HCT116 (cell line): ENCODE data around the gene EIF3I. TPM values are rescaled to one million over a fixed set of nuclear protein-coding genes. Genes with fewer than 3 reads are reported as not detected.

Source experiments
- ATAC-seq: fragments of 200-7000 bp; cut with Tn5 transposase; 2 replicates; pipeline ENCODE4 v1.9.1; 2020; ENCODE audit warnings: mild to moderate bottlenecking, moderate library complexity
- BruUV-seq: library from RNA; stranded (reverse); fragments of 400-500 nt; replicated peaks from 2 replicates; lab custom pipeline; 2021; lab: Mats Ljungman, UMichigan
- CTCF ChIA-PET: fragments of 300-600 bp; sonication (Branson Sonifier 250); formaldehyde crosslinking; loops from one replicate; lab custom pipeline; 2021; ENCODE audit warnings: antibody characterized with exemption; lab: Charles Lee
- POLR2A ChIA-PET: fragments of 300-600, 350-600 bp; sonication (Branson Sonifier 250); formaldehyde crosslinking; loops from one replicate; lab custom pipeline; 2021; ENCODE audit warnings: antibody characterized with exemption; lab: Charles Lee
- RAD21 ChIA-PET, 2 experiments: fragments of 300-600 bp; sonication (Branson Sonifier 250); formaldehyde crosslinking; loops; one replicate each; lab custom pipeline; 2023; ENCODE audit warnings: low total read pairs in 2 of 2; ENCODE audit not compliant: uncharacterized antibody in 2 of 2, unreplicated experiment in 2 of 2, low non-redundant PET in 1 of 2; lab: Charles Lee
- DNase-seq: peaks from one replicate; pipeline ENCODE4 v3.0.0-alpha.2; 2010; ENCODE audit warnings: low read depth, low spot score
- H2AFZ ChIP-seq: fragments of 200-600 bp; shearing (Covaris generic), sonication (generic); 2 replicates; pipeline ENCODE4 v1.6.1; 2017; ENCODE audit warnings: low read depth, mixed run types, mixed read lengths, antibody characterized with exemption, low read length; ENCODE audit not compliant: poor library complexity, severe bottlenecking
- H3K27ac ChIP-seq: 2 replicates; pipeline ENCODE4 v1.5.1; 2012; ENCODE audit warnings: low read depth, low read length
- H3K27me3 ChIP-seq: fragments of 200-600 bp; sonication (generic); 2 replicates; pipeline ENCODE4 v1.6.1; 2016; ENCODE audit warnings: mixed run types, low read length, mixed read lengths; ENCODE audit not compliant: insufficient read depth
- H3K36me3 ChIP-seq, 2 experiments: fragments of 200-500 bp in 1 of 2; fragments of 200-600 bp in 1 of 2; sonication (Bioruptor generic) in 1 of 2; sonication (generic) in 1 of 2; 2 replicates each; pipeline versions ENCODE4 v1.5.1 to v1.6.1; 2014 to 2016; ENCODE audit warnings: low read length in 2 of 2, inconsistent platforms in 1 of 2, mixed read lengths in 1 of 2, mixed run types in 1 of 2; ENCODE audit not compliant: insufficient read depth in 2 of 2, control insufficient read depth in 1 of 2
- H3K4me1 ChIP-seq, 2 experiments: fragments of 200-600 bp in 1 of 2; sonication (generic) in 1 of 2; 2 replicates each; pipeline versions ENCODE4 v1.5.1 to v1.6.1; 2012 to 2017; ENCODE audit warnings: low read length in 2 of 2, inconsistent platforms in 1 of 2, mild to moderate bottlenecking in 1 of 2, mixed read lengths in 1 of 2, mixed run types in 1 of 2, moderate library complexity in 1 of 2; ENCODE audit not compliant: insufficient read depth in 2 of 2, control insufficient read depth in 1 of 2
- H3K4me2 ChIP-seq: fragments of 200-600 bp; sonication (generic); 2 replicates; pipeline ENCODE4 v1.6.1; 2017; ENCODE audit warnings: mixed run types, low read length, mixed read lengths
- H3K4me3 ChIP-seq, 2 experiments: fragments of 200-600 bp in 1 of 2; sonication (generic) in 1 of 2; replicated peaks in 1 of 2; 2 replicates each; pipeline ENCODE4 v1.5.1; 2011 to 2016; ENCODE audit warnings: low read length in 2 of 2, control low read depth in 1 of 2, low read depth in 1 of 2, mild to moderate bottlenecking in 1 of 2, mixed read lengths in 1 of 2, mixed run types in 1 of 2
- H3K79me2 ChIP-seq: fragments of 200-600 bp; sonication (generic); 2 replicates; pipeline ENCODE4 v1.6.1; 2017; ENCODE audit warnings: mild to moderate bottlenecking, mixed run types, low read length, moderate library complexity, mixed read lengths; ENCODE audit not compliant: insufficient read depth
- H3K9ac ChIP-seq: fragments of 200-600 bp; sonication (generic); 2 replicates; pipeline ENCODE4 v1.6.1; 2016; ENCODE audit warnings: low read length, mixed read lengths
- H3K9me2 ChIP-seq: fragments of 200-600 bp; sonication (generic), shearing (Covaris generic); 2 replicates; pipeline ENCODE4 v1.6.1; 2017; ENCODE audit warnings: mixed run types, mild to moderate bottlenecking, moderate library complexity; ENCODE audit not compliant: insufficient read depth
- H3K9me3 ChIP-seq, 2 experiments: fragments of 200-500 bp in 1 of 2; fragments of 200-600 bp in 1 of 2; sonication (Bioruptor generic) in 1 of 2; sonication (generic) in 1 of 2; 2 replicates each; pipeline ENCODE4 v1.6.1; 2014 to 2017; ENCODE audit warnings: low read length in 2 of 2, mixed read lengths in 2 of 2, inconsistent platforms in 1 of 2, low read depth in 1 of 2, mild to moderate bottlenecking in 1 of 2, mixed run types in 1 of 2, moderate library complexity in 1 of 2; ENCODE audit not compliant: control insufficient read depth in 1 of 2, insufficient read depth in 1 of 2
- H4K20me1 ChIP-seq: fragments of 200-600 bp; sonication (generic), shearing (Covaris generic); 2 replicates; pipeline ENCODE4 v1.6.1; 2017; ENCODE audit warnings: mixed run types, mild to moderate bottlenecking, moderate library complexity; ENCODE audit not compliant: insufficient read depth
- ATF3 ChIP-seq: IDR thresholded peaks from 2 replicates; pipeline ENCODE4 v1.6.1; 2012
- CBX3 ChIP-seq: IDR thresholded peaks from 2 replicates; pipeline ENCODE4 v1.6.1; 2012; ENCODE audit warnings: low read depth
- CEBPB ChIP-seq: IDR thresholded peaks from 2 replicates; pipeline ENCODE4 v1.6.1; 2012; ENCODE audit warnings: low read depth
- EGR1 ChIP-seq: IDR thresholded peaks from 2 replicates; pipeline ENCODE4 v1.6.1; 2012; ENCODE audit warnings: low read depth
- ELF1 ChIP-seq: IDR thresholded peaks from 2 replicates; pipeline ENCODE4 v1.6.1; 2012; ENCODE audit warnings: low read depth, borderline replicate concordance
- EZH2phosphoT487 ChIP-seq: fragments of 200-600 bp; IDR thresholded peaks from 2 replicates; pipeline ENCODE4 v1.6.1; 2018; ENCODE audit warnings: antibody characterized with exemption, borderline replicate concordance
- FOSL1 ChIP-seq: IDR thresholded peaks from 2 replicates; pipeline ENCODE4 v1.6.1; 2012; ENCODE audit warnings: low read depth
- JUND ChIP-seq: IDR thresholded peaks from 2 replicates; pipeline ENCODE4 v1.6.1; 2012
- MAX ChIP-seq: IDR thresholded peaks from 2 replicates; pipeline ENCODE4 v1.6.1; 2012
- POLR2A ChIP-seq: IDR thresholded peaks from 2 replicates; pipeline ENCODE4 v1.7.0; 2011; ENCODE audit warnings: borderline replicate concordance; ENCODE audit not compliant: insufficient read depth, insufficient read length; ENCODE audit errors: extremely low read depth
- POLR2AphosphoS5 ChIP-seq: IDR thresholded peaks from 2 replicates; pipeline ENCODE4 v1.6.1; 2011; ENCODE audit warnings: mild to moderate bottlenecking, low read depth, low read length, moderate library complexity
- RAD21 ChIP-seq: IDR thresholded peaks from 2 replicates; pipeline ENCODE4 v1.6.1; 2012; ENCODE audit warnings: low read depth, mild to moderate bottlenecking
- REST ChIP-seq: IDR thresholded peaks from 2 replicates; pipeline ENCODE4 v1.6.1; 2012; ENCODE audit warnings: low read depth
- SIN3A ChIP-seq: IDR thresholded peaks from 2 replicates; pipeline ENCODE4 v1.6.1; 2012; ENCODE audit warnings: low read depth
- SP1 ChIP-seq: IDR thresholded peaks from 2 replicates; pipeline ENCODE4 v1.6.1; 2012; ENCODE audit warnings: low read depth
- SRF ChIP-seq: IDR thresholded peaks from 2 replicates; pipeline ENCODE4 v1.6.1; 2012; ENCODE audit warnings: low read depth
- TCF7L2 ChIP-seq: IDR thresholded peaks from 2 replicates; pipeline ENCODE4 v1.7.0; 2011; ENCODE audit warnings: borderline replicate concordance, inconsistent platforms; ENCODE audit not compliant: insufficient read depth, insufficient read length; ENCODE audit errors: extremely low read depth
- YY1 ChIP-seq: IDR thresholded peaks from 2 replicates; pipeline ENCODE4 v1.6.1; 2011; ENCODE audit warnings: low read length, low read depth, moderate library complexity, mild to moderate bottlenecking; ENCODE audit not compliant: insufficient replicate concordance; ENCODE audit errors: extremely low read depth
- ZBTB33 ChIP-seq: IDR thresholded peaks from 2 replicates; pipeline ENCODE4 v1.6.1; 2011; ENCODE audit warnings: mild to moderate bottlenecking, low read length, moderate library complexity; ENCODE audit not compliant: insufficient replicate concordance; ENCODE audit errors: extremely low read depth
- ZFX ChIP-seq: fragments of 450-650 bp; IDR thresholded peaks from 2 replicates; pipeline ENCODE4 v1.6.1; 2017
- ZNF274 ChIP-seq: fragments of 200-500 bp; sonication (Bioruptor generic); IDR thresholded peaks from 2 replicates; pipeline ENCODE4 v1.6.1; 2014; ENCODE audit warnings: mild to moderate bottlenecking, low read depth, low read length, inconsistent platforms
- intact Hi-C: fragments of 100-400 bp; cut with micrococcal nuclease; formaldehyde crosslinking; loops from 2 replicates; pipeline ENCODE4 v1.10.0; 2022
- total RNA-seq: library from RNA; stranded (reverse); gene quantifications from one replicate; pipeline ENCODE4 v1.2.1, GENCODE V29; 2021; ENCODE audit not compliant: unreplicated experiment

The EIF3I gene
- total RNA-seq, 1 experiment from 2014 or later, result 323 TPM

- ChIA-PET CTCF (no interaction called here), RAD21 (interaction anchor here in 1 of 2 experiments (0.6 kb wide), 1 partner anchor 64 kb away, joined by 6 read pairs; no protein-coding TSS in a partner anchor), POLR2A (interaction anchor here (1.0 to 1.5 kb wide), 5 partner anchors 25 to 156 kb away, joined by 3 to 7 read pairs (median 4); partner anchors contain the start of genes MARCKSL1 and TMEM39B)
- peak within 1 kb of the TSS; percentile 72 for H2AFZ ChIP-seq
- no peaks in the 10 kb centered on the region for H3K9me3 ChIP-seq
- peaks cover 19 to 32% of the 10 kb centered on the region in 2 experiments for H3K36me3 ChIP-seq
- intact Hi-C loops, result loop anchor here (5.0 kb wide), 1 partner anchor 67 kb away; no protein-coding TSS in a partner anchor
- ATAC-seq, result peak; percentile 92
- H3K79me2 ChIP-seq, result peaks cover 45% of the 10 kb centered on the region
- H4K20me1 ChIP-seq, result peaks cover 6% of the 10 kb centered on the region; the same call in 1 of the 2 replicates
- H3K4me3 ChIP-seq, result peak within 1 kb of the TSS; percentile 85 to 86
- peak within 1 kb of the TSS; percentile 95 for H3K4me2 ChIP-seq
- DNase-seq, result peak; percentile 83
- H3K27me3 ChIP-seq, result no peaks in the 10 kb centered on the region
- H3K4me1 ChIP-seq, result peaks cover 15 to 32% of the 10 kb centered on the region in 2 experiments
- no TSS peak for BruUV-seq
- H3K27ac ChIP-seq, result peak within 1 kb of the TSS; percentile 69
- peak within 1 kb of the TSS; percentile 95 for H3K9ac ChIP-seq
- no peaks in the 10 kb centered on the region for H3K9me2 ChIP-seq
- TF ChIP-seq FOSL1 (no peak), MAX (peak; percentile 96), RAD21 (0 out of 2 replicates have a peak, but pooled peaks have one; percentile 18), TCF7L2 (peak; percentile 9), ZNF274 (no peak), SP1 (peak; percentile 82), JUND (no peak), ZBTB33 (no peak), CBX3 (0 out of 2 replicates have a peak, but pooled peaks have one; percentile 18), REST (no peak), POLR2A (peak; percentile 83), YY1 (no peak), CEBPB (no peak), ELF1 (no peak), EZH2phosphoT487 (no peak), ZFX (peak; percentile 55; the same call in 1 of the 2 replicates), EGR1 (peak; percentile 95), SIN3A (peak; percentile 88), ATF3 (no peak), SRF (no peak), POLR2AphosphoS5 (peak; percentile 79)
Observed at GRCh38 chr1:32179443-32180185, 42.6 kb upstream of the EIF3I start, which contains the start of gene TXLNA. Gene TXLNA (plus strand): TSS chr1:32179675. CDS start chr1:32180346, 671 bp downstream.
